Cardiac fibroblast (primary cell): Measurements from ENCODE around the gene CDC42EP5.

ENCODE experiments used
- DNase-seq, 2 donors: peaks; one replicate each; pipeline versions ENCODE4 v3.0.0 to v3.0.0-alpha.2; 2010; ENCODE audit warnings: low read depth in 2 of 2
- H3K4me3 ChIP-seq, 2 donors: replicated peaks in 1 of 2; 1 replicate in 1 of 2; 2 replicates in 1 of 2; pipeline ENCODE4 v1.5.1; 2011; ENCODE audit warnings: low read depth in 2 of 2, low read length in 2 of 2, mild to moderate bottlenecking in 2 of 2, moderate library complexity in 1 of 2
- TF ChIP-seq, protein P1 (sequence below): IDR thresholded peaks from one replicate; pipeline ENCODE4 v1.5.1; 2011; ENCODE audit warnings: low read depth, mild to moderate bottlenecking, low read length, inconsistent platforms

Gene CDC42EP5

DNA sequence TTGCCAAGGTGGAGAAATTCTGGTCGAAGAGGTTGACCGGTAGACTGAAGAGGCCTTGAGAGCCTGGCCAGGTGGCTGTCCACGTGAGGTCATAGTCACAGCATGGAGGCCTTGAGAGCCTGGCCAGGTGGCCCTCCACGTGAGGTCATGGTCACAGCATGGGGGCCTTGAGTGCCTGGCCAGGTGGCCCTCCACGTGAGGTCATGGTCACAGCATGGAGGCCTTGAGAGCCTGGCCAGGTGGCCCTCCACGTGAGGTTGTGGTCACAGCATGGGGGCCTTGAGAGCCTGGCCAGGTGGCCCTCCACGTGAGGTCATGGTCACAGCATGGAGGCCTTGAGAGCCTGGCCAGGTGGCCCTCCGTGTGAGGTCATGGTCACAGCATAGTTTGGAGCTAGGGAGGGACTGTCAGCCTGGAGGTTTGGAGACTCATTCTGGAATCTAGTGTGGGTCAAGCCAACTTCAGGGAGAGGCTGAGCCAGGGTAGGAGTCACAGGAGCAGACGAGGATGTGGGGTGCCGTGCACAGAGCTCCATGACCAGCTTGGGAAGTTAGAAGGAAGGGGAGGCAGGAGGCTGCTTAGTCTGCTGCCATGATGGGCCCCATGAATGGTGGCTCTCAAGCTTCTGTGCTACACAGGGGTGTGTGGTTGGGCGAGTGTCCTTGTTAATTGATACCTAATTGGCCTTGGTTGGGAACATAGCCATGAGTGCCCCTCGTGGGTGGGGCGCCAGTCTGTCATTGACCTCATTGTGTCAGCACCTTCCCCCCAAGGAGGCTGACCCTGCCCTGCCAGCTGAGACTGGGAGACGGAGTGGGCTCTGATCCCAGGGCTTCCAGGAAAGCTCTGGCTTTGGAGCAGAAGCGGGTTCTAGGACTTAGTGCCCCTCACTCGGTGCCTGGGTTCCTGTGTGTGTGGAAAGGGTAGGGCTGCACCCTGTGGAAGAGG, 13.5 kb downstream of the CDC42EP5 start:
- TF ChIP-seq, protein P1, sequence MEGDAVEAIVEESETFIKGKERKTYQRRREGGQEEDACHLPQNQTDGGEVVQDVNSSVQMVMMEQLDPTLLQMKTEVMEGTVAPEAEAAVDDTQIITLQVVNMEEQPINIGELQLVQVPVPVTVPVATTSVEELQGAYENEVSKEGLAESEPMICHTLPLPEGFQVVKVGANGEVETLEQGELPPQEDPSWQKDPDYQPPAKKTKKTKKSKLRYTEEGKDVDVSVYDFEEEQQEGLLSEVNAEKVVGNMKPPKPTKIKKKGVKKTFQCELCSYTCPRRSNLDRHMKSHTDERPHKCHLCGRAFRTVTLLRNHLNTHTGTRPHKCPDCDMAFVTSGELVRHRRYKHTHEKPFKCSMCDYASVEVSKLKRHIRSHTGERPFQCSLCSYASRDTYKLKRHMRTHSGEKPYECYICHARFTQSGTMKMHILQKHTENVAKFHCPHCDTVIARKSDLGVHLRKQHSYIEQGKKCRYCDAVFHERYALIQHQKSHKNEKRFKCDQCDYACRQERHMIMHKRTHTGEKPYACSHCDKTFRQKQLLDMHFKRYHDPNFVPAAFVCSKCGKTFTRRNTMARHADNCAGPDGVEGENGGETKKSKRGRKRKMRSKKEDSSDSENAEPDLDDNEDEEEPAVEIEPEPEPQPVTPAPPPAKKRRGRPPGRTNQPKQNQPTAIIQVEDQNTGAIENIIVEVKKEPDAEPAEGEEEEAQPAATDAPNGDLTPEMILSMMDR: no peak
- no peak for DNase-seq
- no peak overlapping the region for H3K4me3 ChIP-seq

DNA sequence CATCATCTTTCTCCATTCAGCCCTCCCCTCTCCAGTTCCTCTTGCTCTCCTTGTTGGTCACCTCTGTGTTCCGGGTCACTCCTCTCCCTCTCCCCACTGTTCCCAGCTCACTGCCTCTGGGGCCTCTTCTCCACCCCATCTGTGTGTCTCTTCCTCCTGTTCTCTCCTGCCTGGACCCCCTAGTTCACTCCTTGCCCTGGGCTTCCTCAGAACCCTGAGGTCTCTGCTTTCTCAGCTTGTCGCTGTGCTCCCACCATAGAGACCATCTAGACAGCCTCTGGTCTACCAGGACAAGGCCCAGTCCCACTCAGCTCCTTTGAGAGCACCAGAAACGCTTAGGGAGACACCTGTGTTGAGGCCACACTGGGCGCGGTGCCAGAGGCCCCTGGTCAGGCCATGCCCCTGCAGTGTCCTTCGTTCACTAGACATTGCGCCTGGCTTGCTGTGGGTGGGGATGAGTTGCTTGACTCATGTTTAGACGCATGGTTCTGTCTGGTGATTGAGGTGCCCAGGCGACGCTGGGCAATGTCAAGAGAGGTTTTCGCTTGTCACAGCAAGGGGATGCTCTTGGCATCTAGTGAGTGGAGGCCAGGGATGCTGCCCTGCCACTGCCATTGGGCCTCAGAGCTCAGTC, 14.3 kb downstream of the CDC42EP5 start:
- TF ChIP-seq, protein P1: no peak
- H3K4me3 ChIP-seq: no peak overlapping the region
- DNase-seq: no peak

DNA sequence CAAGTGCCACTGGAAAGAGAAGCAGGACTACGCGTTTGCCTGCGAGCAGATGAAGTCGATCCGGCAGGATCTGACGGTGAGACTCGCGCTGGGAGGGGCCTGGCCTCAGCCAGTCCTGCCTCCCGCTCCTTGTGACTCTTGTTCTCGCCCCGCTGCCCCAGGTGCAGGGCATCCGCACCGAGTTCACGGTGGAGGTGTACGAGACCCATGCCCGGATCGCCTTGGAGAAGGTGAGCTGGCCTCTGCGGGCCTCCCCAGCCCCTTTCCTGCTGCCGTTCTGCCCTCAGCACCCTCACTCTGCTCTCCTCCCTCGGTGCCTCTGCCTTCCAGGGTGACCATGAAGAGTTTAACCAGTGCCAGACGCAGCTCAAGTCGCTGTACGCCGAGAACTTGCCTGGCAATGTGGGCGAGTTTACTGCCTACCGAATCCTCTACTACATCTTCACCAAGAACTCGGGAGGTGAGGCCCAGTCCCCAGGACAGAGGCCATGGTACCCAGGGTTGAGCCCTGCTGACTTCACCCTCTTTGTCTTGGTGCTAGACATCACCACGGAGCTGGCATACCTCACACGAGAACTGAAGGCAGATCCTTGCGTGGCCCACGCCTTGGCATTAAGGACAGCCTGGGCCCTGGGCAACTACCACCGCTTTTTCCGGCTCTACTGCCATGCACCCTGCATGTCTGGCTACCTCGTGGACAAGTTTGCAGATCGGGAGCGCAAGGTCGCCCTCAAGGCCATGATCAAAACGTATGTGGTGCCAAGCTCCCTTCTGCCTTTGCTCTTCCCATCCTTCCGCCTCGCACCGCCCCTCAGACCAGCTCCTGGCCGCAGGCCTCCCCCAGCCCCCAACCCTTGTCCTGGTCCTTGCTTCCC, 15.1 kb downstream of the CDC42EP5 start:
- TF ChIP-seq, protein P1: no peak
- DNase-seq: no peak
- H3K4me3 ChIP-seq: no peak overlapping the region

DNA sequence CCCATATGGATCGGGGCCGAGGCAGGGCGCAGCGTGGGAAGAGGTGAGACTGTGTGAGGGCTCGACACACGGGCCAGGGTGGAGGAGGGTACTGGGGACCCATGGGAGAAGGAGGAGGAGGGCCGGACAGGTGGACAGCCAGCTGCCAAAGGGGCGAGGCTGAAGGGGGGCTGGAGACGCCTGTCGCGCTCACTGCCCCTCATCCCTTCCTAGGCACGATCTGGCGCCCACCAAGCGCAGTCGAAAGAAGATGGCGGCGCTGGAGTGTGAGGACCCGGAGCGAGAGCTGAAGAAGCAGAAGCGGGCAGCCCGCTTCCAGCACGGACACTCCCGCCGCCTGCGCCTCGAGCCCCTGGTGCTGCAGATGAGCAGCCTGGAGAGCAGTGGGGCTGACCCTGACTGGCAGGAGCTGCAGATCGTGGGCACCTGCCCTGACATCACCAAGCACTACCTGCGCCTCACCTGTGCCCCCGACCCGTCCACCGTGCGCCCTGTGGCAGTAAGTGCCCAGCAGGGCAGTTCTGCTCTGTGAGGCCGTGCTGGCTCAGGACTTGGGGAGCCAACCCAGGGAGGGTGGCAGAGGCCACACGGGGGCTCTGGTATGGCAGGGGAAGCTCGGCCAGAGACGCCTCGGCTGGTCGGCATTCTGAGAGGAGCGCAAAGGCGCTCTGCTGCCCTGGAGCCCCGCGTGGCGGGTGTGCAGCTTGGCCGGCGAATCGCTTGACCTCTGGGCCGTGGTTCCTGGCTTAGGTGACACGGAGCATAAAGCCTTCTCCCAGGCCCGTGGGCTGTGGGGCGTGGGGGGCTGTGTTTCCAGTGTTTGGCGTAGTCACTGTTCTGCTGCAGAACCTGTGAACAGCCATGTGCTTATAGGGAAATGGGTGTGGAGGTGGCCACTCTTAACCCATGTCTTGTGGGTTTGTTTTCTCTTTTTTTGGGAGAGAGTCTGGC, 16.4 kb downstream of the CDC42EP5 start:
- TF ChIP-seq, protein P1: no peak
- DNase-seq: no peak
- no peak overlapping the region for H3K4me3 ChIP-seq

DNA sequence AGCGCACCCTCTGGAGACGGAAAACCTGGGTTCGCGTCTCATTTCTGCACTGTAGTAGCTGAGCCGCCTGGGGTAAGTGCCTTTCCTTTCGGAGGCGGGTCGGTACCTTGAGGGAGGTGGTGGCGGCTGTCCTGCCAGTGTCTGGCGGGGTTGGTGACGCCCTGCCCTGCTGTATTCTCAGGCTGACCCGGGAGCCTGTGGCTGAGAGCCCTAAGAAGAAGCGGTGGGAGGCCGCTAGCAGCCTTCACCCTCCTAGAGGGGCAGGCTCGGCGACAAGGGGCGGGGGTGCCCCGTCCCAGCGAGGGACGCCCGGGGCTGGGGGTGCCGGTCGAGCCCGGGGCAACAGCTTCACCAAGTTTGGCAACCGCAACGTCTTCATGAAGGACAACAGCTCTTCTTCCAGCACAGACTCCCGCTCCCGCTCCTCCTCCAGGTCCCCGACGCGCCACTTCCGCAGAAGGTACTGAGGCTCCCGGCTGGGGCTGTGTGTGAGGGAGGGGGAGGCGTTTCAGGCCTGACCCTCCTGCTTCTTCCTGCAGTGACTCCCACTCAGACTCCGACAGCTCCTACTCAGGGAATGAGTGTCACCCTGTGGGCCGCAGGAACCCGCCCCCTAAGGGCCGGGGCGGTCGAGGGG, 17.2 kb downstream of the CDC42EP5 start:
- no peak for DNase-seq
- H3K4me3 ChIP-seq: no peak overlapping the region
- TF ChIP-seq, protein P1: no peak
